Tibial artery (tissue), 4 donors: ENCODE data around the gene TATDN2.

Experiments
- DNase-seq, 2 donors: peaks; one replicate each; pipeline ENCODE4 v3.0.0-alpha.2; 2019
- H3K27ac ChIP-seq, 2 donors: fragments of 200-600 bp; sonication (generic) in 1 of 2; 1 replicate in 1 of 2; 2 replicates in 1 of 2; pipeline ENCODE4 v1.5.1; 2018 to 2019; ENCODE audit warnings: mild to moderate bottlenecking in 1 of 2
- H3K27me3 ChIP-seq, 2 donors: fragments of 200-600 bp; sonication (generic) in 1 of 2; one replicate each; pipeline versions ENCODE4 v1.5.1 to v1.6.0; 2016 to 2019
- H3K36me3 ChIP-seq, 3 donors: fragments of 200-600 bp; sonication (generic) in 2 of 3; one replicate each; pipeline ENCODE4 v1.5.1; 2016 to 2019; ENCODE audit warnings: mild to moderate bottlenecking in 2 of 3
- H3K4me1 ChIP-seq, 4 donors: fragments of 200-600 bp; sonication (generic) in 2 of 4; 1 replicate in 3 of 4; 2 replicates in 1 of 4; pipeline ENCODE4 v1.5.1; 2016 to 2019
- H3K4me3 ChIP-seq, 2 donors: fragments of 200-600 bp; sonication (generic) in 1 of 2; 1 replicate in 1 of 2; 2 replicates in 1 of 2; pipeline ENCODE4 v1.5.1; 2018 to 2019; ENCODE audit warnings: mild to moderate bottlenecking in 2 of 2
- H3K9me3 ChIP-seq, 3 donors: fragments of 200-600 bp; sonication (generic) in 1 of 3; one replicate each; pipeline ENCODE4 v1.5.1; 2016 to 2019
- CTCF ChIP-seq, 2 experiments: fragments of 200-600 bp in 1 of 2; fragments of 450-650 bp in 1 of 2; IDR thresholded peaks; one replicate each; pipeline ENCODE4 v1.5.1; 2017 to 2019; ENCODE audit warnings: antibody characterized with exemption in 2 of 2, mild to moderate bottlenecking in 1 of 2, moderate library complexity in 1 of 2
- intact Hi-C: fragments of 100-400 bp; cut with DNase I; formaldehyde crosslinking; loops from one replicate; pipeline ENCODE4 v1.15.0; 2023; ENCODE audit warnings: low total_unique reads

Gene TATDN2

GRCh38 chr3:10247679-10248183 is 528 bp upstream of the TATDN2 start:
- Histone ChIP-seq H3K4me1 (peaks cover 0 to 37% (median 21%) of the 10 kb centered on the region in 4 donors), H3K36me3 (peaks cover 3 to 12% (median 9%) of the 10 kb centered on the region in 3 donors), H3K9me3 (peaks cover 0 to 14% (median 0%) of the 10 kb centered on the region in 3 donors), H3K27ac (peak overlapping the region; percentile 77 to 91), H3K4me3 (peak overlapping the region; percentile 72 to 75), H3K27me3 (no peaks in the 10 kb centered on the region)
- DNase-seq: no peak
- intact Hi-C loops: no loop called here
- TF ChIP-seq CTCF (IDR thresholded peaks at IDR 0.05): no peak

GRCh38 chr3:10248984-10249748 is 907 bp downstream of the TATDN2 start:
- DNase-seq: no peak
- H3K4me3 ChIP-seq: peak overlapping the region; percentile 72 to 75
- peaks cover 0 to 14% (median 0%) of the 10 kb centered on the region in 3 donors for H3K9me3 ChIP-seq
- intact Hi-C loops: no loop called here
- TF ChIP-seq CTCF (IDR thresholded peaks at IDR 0.05): no peak
- H3K4me1 ChIP-seq: peaks cover 0 to 37% (median 21%) of the 10 kb centered on the region in 4 donors
- H3K36me3 ChIP-seq: peaks cover 4 to 18% (median 18%) of the 10 kb centered on the region in 3 donors
- H3K27ac ChIP-seq: peak overlapping the region; percentile 77 to 91
- H3K27me3 ChIP-seq: no peaks in the 10 kb centered on the region

- H3K27ac ChIP-seq: peak overlapping the region; percentile 77 to 91
- H3K27me3 ChIP-seq: no peaks in the 10 kb centered on the region
- peaks cover 0 to 12% (median 0%) of the 10 kb centered on the region in 3 donors for H3K9me3 ChIP-seq
- intact Hi-C loops: no loop called here
- H3K36me3 ChIP-seq: peaks cover 3 to 25% (median 24%) of the 10 kb centered on the region in 3 donors
- TF ChIP-seq CTCF (IDR thresholded peaks at IDR 0.05): no peak
- peaks cover 0 to 37% (median 21%) of the 10 kb centered on the region in 4 donors for H3K4me1 ChIP-seq
- H3K4me3 ChIP-seq: peak overlapping the region; percentile 72 to 75
- DNase-seq: no peak
These were observed 1.6 kb downstream of the TATDN2 start for GRCh38 chr3:10249833-10250232.

GRCh38 chr3:10251006-10251405 is 2.7 kb downstream of the TATDN2 start:
- no peak overlapping the region for H3K4me3 ChIP-seq
- intact Hi-C loops: no loop called here
- H3K27ac ChIP-seq: no peak overlapping the region
- TF ChIP-seq CTCF (IDR thresholded peaks at IDR 0.05): no peak
- H3K4me1 ChIP-seq: peaks cover 0 to 39% (median 21%) of the 10 kb centered on the region in 4 donors
- peaks cover 0 to under 1% (median 0%) of the 10 kb centered on the region in 3 donors for H3K9me3 ChIP-seq
- H3K27me3 ChIP-seq: no peaks in the 10 kb centered on the region
- H3K36me3 ChIP-seq: peaks cover 1 to 37% (median 35%) of the 10 kb centered on the region in 3 donors
- DNase-seq: no peak

- no peaks in the 10 kb centered on the region for H3K27me3 ChIP-seq
- DNase-seq: no peak
- H3K9me3 ChIP-seq: no peaks in the 10 kb centered on the region
- TF ChIP-seq CTCF (IDR thresholded peaks at IDR 0.05): no peak
- H3K4me1 ChIP-seq: peaks cover 0 to 33% (median 18%) of the 10 kb centered on the region in 4 donors
- intact Hi-C loops: no loop called here
- no peak overlapping the region for H3K4me3 ChIP-seq
- peaks cover 8 to 49% (median 46%) of the 10 kb centered on the region in 3 donors for H3K36me3 ChIP-seq
- H3K27ac ChIP-seq: no peak overlapping the region
These were observed 5.5 kb downstream of the TATDN2 start for GRCh38 chr3:10253731-10254130.
